ENCODE measurements around the gene FDXR.

GRCh38 chr17:74898376-74898946, 25.7 kb upstream of the FDXR start:
- TF ChIP-seq SMC3 (conservative IDR thresholded peaks at IDR 0.05; ENCODE audit: poor library complexity) (no peak), EZH2 (IDR thresholded peaks at IDR 0.05; ENCODE audit: borderline replicate concordance, insufficient read depth, low read length, poor library complexity, severe bottlenecking) (no peak), CTCF (IDR thresholded peaks at IDR 0.05; ENCODE audit: poor library complexity, severe bottlenecking) (no peak), POLR2AphosphoS5 (IDR thresholded peaks at IDR 0.05) (no peak), RAD21 (conservative IDR thresholded peaks at IDR 0.05) (no peak), REST (IDR thresholded peaks at IDR 0.05; ENCODE audit: borderline replicate concordance) (no peak), TAF1 (IDR thresholded peaks at IDR 0.05; ENCODE audit: low read depth) (no peak), EP300 (conservative IDR thresholded peaks at IDR 0.05; ENCODE audit: poor library complexity, severe bottlenecking) (no peak), MXI1 (conservative IDR thresholded peaks at IDR 0.05; ENCODE audit: poor library complexity, severe bottlenecking) (no peak)

Data from neural cell (in vitro differentiated cells).